Astrocyte of the spinal cord (primary cell): ENCODE data around the gene PROSER3.

Experiments
- DNase-seq: peaks from one replicate; pipeline ENCODE4 v3.0.0; 2011; ENCODE audit warnings: low read depth, low spot score
- H3K4me3 ChIP-seq: 2 replicates; pipeline ENCODE4 v1.5.1; 2011; ENCODE audit warnings: low read depth, mild to moderate bottlenecking, low read length, moderate library complexity
- CTCF ChIP-seq: IDR thresholded peaks from 2 replicates; pipeline ENCODE4 v1.5.1; 2012; ENCODE audit warnings: low read depth, mild to moderate bottlenecking, low read length, inconsistent platforms
- in situ Hi-C: cut with HindIII; loops from 2 replicates; pipeline ENCODE4 v1.10.0; 2017; ENCODE audit warnings: low sequenced_read_pairs

PROSER3 gene

GRCh38 chr19:35787227-35787799, 29.3 kb downstream of the PROSER3 start:
- in situ Hi-C loops = no loop called here
- no peak for DNase-seq
- TF ChIP-seq CTCF = no peak
- H3K4me3 ChIP-seq = no peak overlapping the region

- no peak for TF ChIP-seq CTCF
- in situ Hi-C loops = no loop called here
- no peak for DNase-seq
- no peak overlapping the region for H3K4me3 ChIP-seq
Measured at GRCh38 chr19:35788205-35788960, 30.4 kb downstream of the PROSER3 start.

DNA sequence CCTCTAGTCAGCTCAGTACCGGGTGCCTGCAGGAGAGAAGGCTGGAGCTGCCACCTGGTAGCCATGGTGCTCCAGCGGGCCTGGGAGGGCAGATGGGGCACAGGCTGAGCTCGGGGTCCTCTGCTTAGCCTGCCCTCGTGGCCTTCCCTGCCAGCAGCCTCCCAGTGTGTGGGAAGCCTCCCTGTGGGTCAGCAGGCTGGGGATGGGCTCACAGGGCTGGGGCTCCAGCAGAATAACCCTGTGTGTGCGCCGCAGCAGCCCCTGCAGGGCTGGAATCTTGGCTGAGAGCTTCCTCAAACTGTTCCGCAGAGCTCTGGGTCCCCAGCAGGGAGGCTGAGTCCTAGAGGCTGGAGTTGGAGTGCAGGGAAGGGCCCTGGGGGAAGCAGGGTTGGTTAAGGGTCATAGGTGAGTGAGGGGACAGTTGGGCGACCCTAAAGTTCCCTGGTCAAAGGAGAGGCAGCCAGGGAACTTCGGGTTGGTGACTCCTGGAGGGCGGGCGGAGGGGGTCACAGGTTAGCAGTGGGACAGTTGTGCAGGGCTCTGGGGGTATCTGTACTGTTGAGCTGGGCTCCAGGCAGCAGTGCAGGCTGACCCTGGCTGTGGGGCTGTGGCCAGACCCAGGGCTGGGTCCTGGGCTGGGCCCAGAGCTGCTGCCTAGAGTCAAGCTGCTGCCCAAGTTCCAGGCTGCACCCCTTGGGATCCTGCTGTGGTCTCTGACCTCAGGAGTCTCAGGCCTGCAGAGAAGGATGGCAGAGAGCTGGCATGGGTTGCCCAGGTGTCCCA, 31.4 kb downstream of the PROSER3 start:
- DNase-seq = no peak
- no peak for TF ChIP-seq CTCF
- no peak overlapping the region for H3K4me3 ChIP-seq
- in situ Hi-C loops = no loop called here

- DNase-seq = no peak
- in situ Hi-C loops = no loop called here
- no peak for TF ChIP-seq CTCF
- H3K4me3 ChIP-seq = no peak overlapping the region
Measured at GRCh38 chr19:35789978-35790944, 32.3 kb downstream of the PROSER3 start.

- no peak for DNase-seq
- in situ Hi-C loops = no loop called here
Measured at GRCh38 chr19:35790981-35791813, 33.2 kb downstream of the PROSER3 start.

More at GRCh38 chr19:35790981-35791813, 33.2 kb downstream of the PROSER3 start:
- TF ChIP-seq CTCF = no peak
- no peak overlapping the region for H3K4me3 ChIP-seq
